ENCODE measurements around the gene PVR. TPM values are rescaled to one million over a fixed set of nuclear protein-coding genes. Genes with fewer than 3 reads are reported as not detected.

The PVR gene
- total and polyA plus RNA-seq, 2 of the 4 experiments (the other 2 are of a cell fraction): 106 to 122 TPM

- Histone ChIP-seq H3K9ac (ENCODE audit: low read depth, low read length) (no peak overlapping the region), H4K8ac (ENCODE audit: low read depth in 2 of 2, low read length in 2 of 2) (peak overlapping the region; percentile 1 to 68; a peak in 3 of 4 replicates), H2BK20ac (ENCODE audit: low read depth, low read length) (peak overlapping the region; percentile 85; the same call in 1 of the 2 replicates), H3K27me3 (ENCODE audit: control insufficient read depth, insufficient read depth, low read length) (no peaks in the 10 kb centered on the region), H3K79me1 (ENCODE audit: low read depth in 1 of 2, low read length in 2 of 2) (peaks cover 0 to 3% of the 10 kb centered on the region in 2 experiments; a peak in 1 of 4 replicates), H4K5ac (ENCODE audit: low read depth, low read length) (0 out of 2 replicates have a peak overlapping the region, but pooled peaks have one; percentile 15), H2BK120ac (ENCODE audit: low read depth, low read length) (peak overlapping the region; percentile 88), H3K14ac (replicated peaks; ENCODE audit: low read depth, low read length) (no peak overlapping the region), H2AK5ac (ENCODE audit: low read depth, low read length) (peak overlapping the region; percentile 95), H3K4me1 (ENCODE audit: control insufficient read depth, insufficient read depth, low read length) (peaks cover 18% of the 10 kb centered on the region), H3K36me3 (ENCODE audit: control insufficient read depth, insufficient read depth, low read length) (no peaks in the 10 kb centered on the region), H2AFZ (replicated peaks; ENCODE audit: low read length, poor library complexity) (no peak overlapping the region), H3K9me1 (ENCODE audit: insufficient read depth, low read length) (peaks cover 12% of the 10 kb centered on the region), H3K9me3 (ENCODE audit: control insufficient read depth, insufficient read depth, low read length) (peaks cover 4% of the 10 kb centered on the region; the same call in 1 of the 2 replicates), H3K18ac (ENCODE audit: low read depth, low read length) (peak overlapping the region; percentile 84), H2BK5ac (ENCODE audit: low read depth, low read length, poor library complexity, severe bottlenecking) (peak overlapping the region; percentile 3), H4K20me1 (ENCODE audit: insufficient read depth, low read length) (no peaks in the 10 kb centered on the region), H3K4me2 (ENCODE audit: low read depth, low read length) (no peak overlapping the region), H4K91ac (ENCODE audit: insufficient read depth, low read depth, low read length) (peak overlapping the region; percentile 76), H3K27ac (ENCODE audit: insufficient read depth, low read length) (peak overlapping the region; percentile 25; the same call in 1 of the 2 replicates), H2AK9ac (replicated peaks; ENCODE audit: low read depth, low read length, poor library complexity) (no peak overlapping the region), H3K56ac (ENCODE audit: extremely low read depth, insufficient read depth, low read length) (no peak overlapping the region), H3K4me3 (ENCODE audit: insufficient read depth, low read depth, low read length) (no peak overlapping the region), H2BK15ac (ENCODE audit: low read depth, low read length) (peak overlapping the region; percentile 73; the same call in 2 of the 3 replicates), H3K4ac (ENCODE audit: low read depth, low read length) (peak overlapping the region; percentile 87), H3K23ac (ENCODE audit: low read depth, low read length) (no peak overlapping the region; the same call in 1 of the 2 replicates)
- no TSS peak for BruUV-seq (replicated peaks)
- ChIA-PET POLR2A (ENCODE audit: unreplicated experiment) (interaction anchor here (0.6 kb wide), 2 partner anchors 15 to 25 kb away, joined by 3 to 9 read pairs; no protein-coding TSS in a partner anchor), CTCF (interaction anchor here (0.6 kb wide), 1 partner anchor 19 kb away, joined by 4 read pairs; no protein-coding TSS in a partner anchor)
- ATAC-seq (ENCODE audit: low read depth) (no peak), DNase-seq (no peak)
- in situ Hi-C loops (cut with MboI; ENCODE audit: low sequenced_read_pairs) (no loop called here), dilution Hi-C loops (cut with HindIII; ENCODE audit: low sequenced_read_pairs, unreplicated experiment) (no loop called here), intact Hi-C loops (cut with micrococcal nuclease) (loop anchor here (5.0 kb wide), 1 partner anchor 40 kb away; the partner anchor contains the start of gene PVR)
- 87% methylated on average over 6 of the region's 6 CpGs; no CpG with 5 or more reads in 1 of the 2 experiments for WGBS, 2 experiments (ENCODE audit: extremely low coverage in 2 of 2, insufficient read length in 1 of 2)
- TF ChIP-seq ELK1 (IDR thresholded peaks at IDR 0.05; ENCODE audit: borderline replicate concordance, low read depth, low read length): no peak
- no peak for TF ChIP-seq CTCF (conservative IDR thresholded peaks at IDR 0.05; ENCODE audit: low read depth, low read length)
- no peak for TF ChIP-seq RAD21 (IDR thresholded peaks at IDR 0.05; ENCODE audit: low read length)
- no peak for TF ChIP-seq USF2 (IDR thresholded peaks at IDR 0.05; ENCODE audit: low read depth, low read length)
These were observed 41.6 kb upstream of the PVR start for GRCh38 chr19:44602081-44602480.
